ENCODE data around the gene SH3BP4. TPM values are rescaled to one million over a fixed set of nuclear protein-coding genes. Genes with fewer than 3 reads are reported as not detected.

Gene SH3BP4
- total and polyA plus RNA-seq, 2 of the 8 experiments (the other 6 are each of a cell fraction or from before 2014, with no cell fraction given), result 28.3 to 35.4 TPM

GRCh38 chr2:235070063-235070706 is 118.4 kb downstream of the SH3BP4 start (continued):
- TF ChIP-seq BRCA1 (IDR thresholded peaks at IDR 0.05; ENCODE audit: low read depth, low read length), result no peak
- TF ChIP-seq ASH2L (IDR thresholded peaks at IDR 0.05; ENCODE audit: low read length), result no peak
- no peak for TF ChIP-seq TAF7 (optimal IDR thresholded peaks at IDR 0.05; ENCODE audit: borderline replicate concordance, low read depth, low read length)
- TF ChIP-seq CBX5 (IDR thresholded peaks at IDR 0.05; ENCODE audit: low read depth, low read length), result no peak
- no peak for TF ChIP-seq RFX5 (IDR thresholded peaks at IDR 0.05; ENCODE audit: borderline replicate concordance, low read depth, low read length)
- TF ChIP-seq JUND (IDR thresholded peaks at IDR 0.05; ENCODE audit: low read length), result no peak
